Amniotic epithelial cell (primary cell): ENCODE results near the gene NLGN2.

ENCODE experiments used
- DNase-seq: peaks from one replicate; pipeline ENCODE4 v3.0.0-alpha.2; 2010; ENCODE audit warnings: low read depth

Gene NLGN2

DNA sequence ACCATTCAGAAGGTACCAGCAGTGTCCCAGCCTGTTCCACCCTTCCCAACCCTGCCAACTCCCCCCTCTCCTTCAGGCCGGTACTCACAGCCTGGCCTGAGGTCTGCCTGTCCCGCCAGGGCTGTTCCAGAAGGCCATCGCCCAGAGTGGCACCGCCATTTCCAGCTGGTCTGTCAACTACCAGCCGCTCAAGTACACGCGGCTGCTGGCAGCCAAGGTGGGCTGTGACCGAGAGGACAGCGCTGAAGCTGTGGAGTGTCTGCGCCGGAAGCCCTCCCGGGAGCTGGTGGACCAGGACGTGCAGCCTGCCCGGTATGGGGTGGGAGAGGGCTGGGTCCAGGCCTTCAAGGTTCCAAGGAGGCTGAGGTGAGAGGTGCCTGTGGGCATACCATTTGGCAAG, 7.2 kb downstream of the NLGN2 start:
- no peak for DNase-seq

DNA sequence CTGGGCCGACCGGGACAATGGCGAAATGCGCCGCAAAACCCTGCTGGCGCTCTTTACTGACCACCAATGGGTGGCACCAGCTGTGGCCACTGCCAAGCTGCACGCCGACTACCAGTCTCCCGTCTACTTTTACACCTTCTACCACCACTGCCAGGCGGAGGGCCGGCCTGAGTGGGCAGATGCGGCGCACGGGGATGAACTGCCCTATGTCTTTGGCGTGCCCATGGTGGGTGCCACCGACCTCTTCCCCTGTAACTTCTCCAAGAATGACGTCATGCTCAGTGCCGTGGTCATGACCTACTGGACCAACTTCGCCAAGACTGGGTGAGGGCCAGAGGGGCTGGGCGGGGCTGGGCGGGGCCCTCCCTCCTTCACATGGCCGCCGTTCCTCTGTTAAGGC, 8.1 kb downstream of the NLGN2 start:
- no peak for DNase-seq

DNA sequence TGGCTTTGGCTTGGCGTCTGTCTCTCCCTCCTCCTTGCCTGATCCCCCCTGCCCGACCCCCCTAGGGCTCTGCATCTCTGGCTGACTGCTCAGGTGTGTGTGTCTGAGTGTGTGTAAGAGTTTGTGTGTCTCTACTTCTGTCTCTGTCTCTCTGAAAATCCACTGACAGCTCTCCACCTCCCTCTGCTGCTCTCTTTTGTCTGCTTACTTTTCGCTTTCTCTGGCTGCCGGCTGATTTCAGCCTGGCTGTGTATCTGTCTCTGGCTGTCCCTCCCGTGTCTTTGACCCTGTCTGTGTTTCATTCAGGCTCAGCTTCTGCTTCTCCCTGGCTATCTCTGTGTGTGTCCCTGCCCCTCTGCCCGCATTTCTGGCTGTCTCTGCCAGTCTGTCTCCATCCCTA, 8.7 kb downstream of the NLGN2 start:
- DNase-seq: no peak

DNA sequence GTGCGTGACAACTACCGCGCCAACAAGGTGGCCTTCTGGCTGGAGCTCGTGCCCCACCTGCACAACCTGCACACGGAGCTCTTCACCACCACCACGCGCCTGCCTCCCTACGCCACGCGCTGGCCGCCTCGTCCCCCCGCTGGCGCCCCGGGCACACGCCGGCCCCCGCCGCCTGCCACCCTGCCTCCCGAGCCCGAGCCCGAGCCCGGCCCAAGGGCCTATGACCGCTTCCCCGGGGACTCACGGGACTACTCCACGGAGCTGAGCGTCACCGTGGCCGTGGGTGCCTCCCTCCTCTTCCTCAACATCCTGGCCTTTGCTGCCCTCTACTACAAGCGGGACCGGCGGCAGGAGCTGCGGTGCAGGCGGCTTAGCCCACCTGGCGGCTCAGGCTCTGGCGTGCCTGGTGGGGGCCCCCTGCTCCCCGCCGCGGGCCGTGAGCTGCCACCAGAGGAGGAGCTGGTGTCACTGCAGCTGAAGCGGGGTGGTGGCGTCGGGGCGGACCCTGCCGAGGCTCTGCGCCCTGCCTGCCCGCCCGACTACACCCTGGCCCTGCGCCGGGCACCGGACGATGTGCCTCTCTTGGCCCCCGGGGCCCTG, 9.5 kb downstream of the NLGN2 start:
- DNase-seq: no peak

DNA sequence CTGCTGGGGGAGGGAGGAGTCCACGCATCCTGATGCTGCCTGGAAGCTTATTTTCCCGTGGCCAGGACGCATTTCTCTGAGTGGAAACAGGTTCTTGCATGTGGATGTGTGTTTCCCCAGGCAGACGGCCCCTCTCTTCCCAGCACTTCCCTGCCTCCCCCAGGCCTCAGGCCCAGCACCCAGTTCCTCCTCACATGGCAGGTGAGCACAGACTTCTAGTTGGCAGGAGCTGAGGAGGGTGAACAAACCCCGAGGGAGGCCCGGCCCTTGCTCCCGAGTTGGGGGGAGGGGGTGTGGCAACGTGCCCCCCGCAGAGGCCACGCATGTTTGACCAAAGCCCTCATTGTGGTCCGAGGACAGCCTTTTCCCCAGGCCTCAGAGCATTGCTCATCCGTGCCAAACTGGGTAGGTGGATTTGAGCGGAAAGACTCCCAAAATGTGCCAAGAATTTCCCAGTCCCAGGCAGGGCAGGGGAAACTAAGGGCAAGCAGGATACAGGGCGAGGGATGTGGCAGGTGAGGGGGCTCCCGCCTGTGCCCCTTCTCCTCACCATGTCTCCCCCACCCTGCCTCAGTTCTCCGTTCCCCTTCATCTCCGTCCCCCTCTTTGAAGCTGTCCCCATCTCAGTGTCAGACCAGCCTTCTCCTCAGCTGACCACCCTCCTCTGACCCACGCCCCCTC, 11.0 kb downstream of the NLGN2 start:
- no peak for DNase-seq

DNA sequence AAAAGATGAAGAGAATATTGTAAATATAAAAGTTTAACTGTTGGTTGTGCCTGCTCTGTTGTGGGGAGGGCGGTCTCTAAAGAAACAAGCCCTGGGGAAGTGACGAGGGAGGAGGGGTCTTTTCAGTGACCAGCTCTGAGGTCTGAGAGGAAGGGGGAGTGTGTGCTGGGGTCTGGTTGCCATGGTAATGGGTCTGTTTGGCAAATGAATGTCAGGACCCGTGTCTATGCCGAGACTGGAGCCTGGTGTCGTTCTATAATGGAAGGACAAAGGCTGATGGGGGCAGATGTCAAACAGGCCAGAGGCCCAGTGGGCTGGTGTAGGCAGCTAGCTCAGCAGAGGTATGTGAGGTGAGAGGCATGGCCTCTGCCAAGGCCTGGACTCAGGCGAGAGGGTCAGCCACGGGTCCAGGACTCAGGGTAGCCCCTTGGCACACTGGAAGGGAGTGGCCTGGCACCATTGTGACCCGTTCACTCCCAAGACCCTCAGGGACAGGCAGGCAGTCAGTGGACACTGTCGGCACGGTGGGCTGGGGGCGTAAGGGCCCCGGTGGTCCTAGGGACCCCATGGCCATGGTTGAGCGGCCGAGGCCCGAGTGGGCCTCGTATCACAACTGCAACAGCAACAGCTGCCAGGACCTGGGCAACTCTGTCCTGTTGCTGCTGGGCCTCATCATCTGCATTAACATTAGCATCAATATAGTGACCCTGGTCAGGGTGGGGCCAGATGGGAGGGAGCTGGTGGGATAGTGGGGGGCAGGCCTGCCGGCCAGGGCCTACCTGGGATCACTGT, 12.4 kb downstream of the NLGN2 start, which contains the start of gene SPEM1:
SPEM1 (plus strand) TSS at position 506 of the 792 bp plus-strand sequence; CDS start at position 567, 61 bp downstream.
- no peak for DNase-seq

DNA sequence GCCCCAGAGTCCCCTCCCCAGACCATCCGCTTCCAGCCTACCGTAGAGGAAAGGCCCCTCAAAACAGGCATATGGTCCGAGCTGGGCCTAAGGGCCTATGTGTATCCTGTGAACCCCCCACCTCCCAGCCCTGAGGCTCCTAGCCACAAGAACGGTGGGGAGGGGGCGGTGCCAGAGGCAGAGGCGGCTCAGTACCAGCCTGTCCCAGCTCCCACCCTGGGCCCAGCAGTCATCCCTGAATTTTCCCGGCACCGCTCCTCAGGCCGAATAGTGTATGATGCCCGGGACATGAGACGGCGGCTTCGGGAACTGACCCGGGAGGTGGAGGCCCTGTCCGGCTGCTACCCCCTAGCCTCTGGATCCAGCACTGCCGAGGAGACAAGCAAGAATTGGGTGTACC, 13.5 kb downstream of the NLGN2 start:
- no peak for DNase-seq

DNA sequence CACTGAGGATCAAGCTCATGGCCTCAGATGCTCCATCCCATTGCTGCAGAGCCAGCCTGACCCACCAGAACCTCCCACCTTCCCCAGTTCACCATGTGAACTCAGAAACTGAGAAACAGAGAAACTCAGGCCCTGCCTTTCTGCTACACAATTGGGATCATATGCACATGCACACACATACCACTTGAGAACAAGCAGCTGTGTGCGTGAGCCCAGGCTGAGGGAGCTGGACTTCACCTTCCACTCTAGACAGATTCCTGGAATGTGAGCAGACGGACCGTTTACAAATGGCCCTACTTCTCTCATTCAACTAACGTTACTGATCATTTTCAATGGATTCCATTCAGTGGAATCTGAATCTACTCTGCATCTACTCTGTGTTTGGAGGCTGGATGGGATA, 16.0 kb downstream of the NLGN2 start:
- no peak for DNase-seq

DNA sequence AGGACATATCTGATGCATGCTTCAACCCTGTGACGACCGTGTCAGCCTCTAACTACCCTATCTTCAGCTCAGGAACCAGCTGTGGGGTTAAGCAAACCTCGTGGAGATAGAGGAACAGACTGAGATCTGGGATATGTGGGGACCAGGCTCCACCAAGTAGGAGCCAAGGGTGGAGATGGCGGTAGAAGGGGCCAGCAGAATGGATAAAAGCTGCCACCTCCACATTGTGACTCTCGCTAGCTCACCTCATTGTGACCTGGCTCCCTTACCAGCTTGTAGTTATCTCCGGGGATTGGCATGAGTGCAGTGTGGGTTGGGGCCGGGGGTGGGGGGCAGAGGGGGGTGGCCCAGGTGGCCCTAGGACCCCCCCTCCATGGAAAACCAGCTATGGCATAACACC, 17.7 kb downstream of the NLGN2 start, which contains the start of gene SPEM2:
SPEM2 (plus strand) TSS at position 301 of the 400 bp plus-strand sequence; CDS start at position 374, 73 bp downstream.
- no peak for DNase-seq

DNA sequence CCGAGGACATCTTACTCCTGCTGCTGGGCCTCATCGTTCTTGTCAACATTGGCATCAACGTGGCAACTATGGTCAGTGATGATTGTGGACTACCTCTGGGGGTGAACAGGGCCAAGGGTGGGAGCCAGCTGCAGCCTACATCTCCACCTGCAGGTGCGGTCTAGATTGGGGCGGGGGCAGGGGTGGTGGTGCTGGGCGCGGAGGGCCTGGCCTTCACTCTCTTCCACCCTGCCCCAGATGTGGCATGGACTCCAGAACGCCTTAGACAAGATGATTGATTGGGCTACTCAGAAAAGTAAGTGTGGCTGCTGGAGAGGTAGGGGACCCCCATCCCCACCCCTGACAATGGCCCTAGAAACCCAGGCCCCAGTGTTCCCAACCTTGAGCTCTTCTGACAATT, 18.1 kb downstream of the NLGN2 start:
- no peak for DNase-seq

DNA sequence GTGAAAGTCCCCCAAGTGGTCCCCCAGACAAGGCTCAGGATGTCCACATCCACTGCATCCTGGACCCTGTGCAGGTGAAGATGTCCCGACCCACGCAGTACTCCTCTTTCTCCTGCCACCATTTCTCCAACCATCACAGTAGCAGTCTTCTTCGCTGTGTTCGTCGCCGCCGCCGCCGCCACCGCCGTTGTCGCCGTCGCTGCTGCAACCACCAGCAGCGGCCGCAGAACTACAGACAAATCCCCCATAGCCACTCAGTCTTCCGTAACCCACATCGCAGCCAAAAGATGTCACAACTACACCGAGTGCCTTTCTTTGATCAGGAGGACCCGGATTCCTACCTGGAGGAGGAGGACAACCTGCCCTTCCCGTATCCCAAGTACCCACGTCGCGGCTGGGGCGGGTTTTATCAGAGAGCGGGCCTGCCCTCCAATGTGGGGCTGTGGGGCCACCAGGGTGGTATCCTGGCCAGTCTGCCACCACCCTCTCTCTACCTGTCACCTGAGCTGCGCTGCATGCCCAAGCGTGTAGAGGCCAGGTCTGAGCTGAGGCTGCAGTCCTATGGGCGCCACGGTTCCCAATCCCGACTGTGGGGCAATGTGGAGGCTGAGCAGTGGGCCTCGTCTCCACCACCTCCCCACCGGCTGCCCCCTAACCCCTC, 18.7 kb downstream of the NLGN2 start:
- no peak for DNase-seq

DNA sequence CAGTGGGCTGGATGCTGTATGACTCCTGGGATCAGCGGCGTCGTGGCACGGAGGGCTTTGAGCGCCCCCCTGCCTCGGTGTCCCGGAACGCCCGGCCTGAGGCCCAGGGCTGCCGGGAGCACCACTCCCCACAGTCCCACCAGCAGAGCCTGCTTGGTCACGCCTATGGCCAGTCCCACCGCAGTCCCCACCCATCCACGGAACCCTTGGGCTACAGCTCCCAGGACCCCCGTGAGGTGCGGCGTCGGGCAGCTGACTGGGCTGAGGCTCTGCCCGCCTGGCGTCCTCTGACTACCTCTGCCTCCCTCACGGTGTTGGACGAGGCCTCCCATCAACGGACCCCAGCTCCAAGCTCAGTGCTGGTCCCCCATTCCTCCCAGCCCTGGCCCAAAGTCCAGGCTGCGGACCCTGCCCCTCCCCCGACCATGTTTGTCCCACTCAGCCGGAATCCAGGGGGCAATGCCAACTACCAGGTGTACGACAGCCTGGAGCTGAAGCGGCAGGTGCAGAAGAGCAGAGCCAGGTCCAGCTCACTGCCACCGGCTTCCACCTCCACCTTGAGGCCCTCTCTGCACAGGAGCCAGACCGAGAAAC, 19.3 kb downstream of the NLGN2 start:
- DNase-seq: no peak

DNA sequence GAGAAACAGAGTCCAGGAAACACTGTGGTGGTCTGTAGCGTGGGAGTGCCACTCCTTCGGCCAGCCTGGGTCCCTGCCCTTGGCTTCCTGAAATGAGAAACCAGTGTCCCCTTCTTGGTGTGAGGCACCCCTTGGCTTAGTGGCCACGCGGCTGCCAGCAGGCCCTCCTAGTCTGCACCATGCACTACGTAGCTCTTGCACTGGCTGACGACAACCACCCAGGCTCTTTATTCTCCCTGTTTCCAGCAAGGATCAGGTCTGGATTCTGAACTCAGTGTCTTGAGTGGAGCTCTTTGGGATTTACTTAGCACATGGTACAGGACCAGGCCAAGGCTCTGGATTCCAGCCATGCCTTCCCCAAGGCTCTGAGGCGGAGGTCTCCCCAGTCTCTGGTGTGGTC, 19.9 kb downstream of the NLGN2 start:
- no peak for DNase-seq

DNA sequence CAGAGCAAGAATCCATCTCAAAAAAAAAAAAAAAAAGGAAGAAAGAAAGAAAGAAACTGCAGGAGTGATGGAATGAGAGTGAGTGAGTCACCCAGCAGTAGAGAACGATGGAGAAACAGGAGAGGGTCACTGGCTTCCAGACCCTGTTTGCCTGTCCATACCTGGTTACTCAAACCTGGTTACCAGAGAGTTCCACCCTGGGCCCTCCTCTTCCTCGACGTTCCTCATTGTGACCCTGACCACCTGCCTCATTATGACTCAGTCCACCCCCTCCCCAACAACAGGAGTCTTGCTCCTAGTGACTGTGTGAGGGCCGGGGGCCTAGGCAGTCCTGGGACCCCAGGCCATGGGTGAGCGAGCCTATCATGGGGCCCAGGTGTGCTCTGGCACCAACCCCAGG, 20.9 kb downstream of the NLGN2 start, which contains the start of gene SPEM3:
SPEM3 (plus strand) TSS at position 301 of the 400 bp plus-strand sequence; CDS start at position 347, 46 bp downstream.
- no peak for DNase-seq

DNA sequence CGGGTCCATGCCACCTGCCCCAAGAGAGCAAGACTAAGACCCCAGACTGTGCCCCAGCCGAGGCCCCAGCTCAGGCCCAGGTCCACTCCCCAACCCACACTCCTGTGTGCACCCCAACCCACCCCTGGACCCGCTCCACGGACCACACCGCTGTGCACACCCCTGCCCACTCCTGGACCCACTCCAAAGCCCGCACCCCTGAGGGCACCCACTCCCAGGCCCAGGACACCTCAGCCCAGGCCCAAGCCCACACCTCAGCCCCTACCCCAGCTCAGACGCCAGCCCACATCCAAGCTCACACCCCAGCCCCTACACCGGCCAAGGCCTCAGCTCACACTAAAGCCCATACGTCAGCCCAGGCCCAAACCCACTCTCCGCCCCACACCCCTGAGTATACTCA, 22.1 kb downstream of the NLGN2 start:
- no peak for DNase-seq

DNA sequence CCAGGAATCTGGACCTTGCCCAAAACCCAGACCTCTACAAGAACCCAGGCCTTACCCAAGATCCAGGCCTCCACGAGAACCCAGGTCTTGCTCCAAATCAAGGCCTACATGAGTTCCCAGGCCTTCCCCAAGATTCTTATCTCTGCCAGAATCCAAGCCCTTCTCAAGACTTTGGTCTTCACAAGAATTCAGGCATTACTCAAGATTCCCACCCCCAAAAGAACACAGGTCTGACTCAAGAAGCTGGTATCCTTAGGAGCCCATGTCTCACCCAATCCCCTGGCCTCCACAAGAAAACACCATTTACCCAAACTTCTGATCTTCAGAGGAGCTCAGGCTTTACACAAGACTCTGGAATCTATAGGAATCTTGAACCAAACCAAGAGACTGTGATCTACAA, 23.6 kb downstream of the NLGN2 start:
- peak; percentile 50 for DNase-seq

DNA sequence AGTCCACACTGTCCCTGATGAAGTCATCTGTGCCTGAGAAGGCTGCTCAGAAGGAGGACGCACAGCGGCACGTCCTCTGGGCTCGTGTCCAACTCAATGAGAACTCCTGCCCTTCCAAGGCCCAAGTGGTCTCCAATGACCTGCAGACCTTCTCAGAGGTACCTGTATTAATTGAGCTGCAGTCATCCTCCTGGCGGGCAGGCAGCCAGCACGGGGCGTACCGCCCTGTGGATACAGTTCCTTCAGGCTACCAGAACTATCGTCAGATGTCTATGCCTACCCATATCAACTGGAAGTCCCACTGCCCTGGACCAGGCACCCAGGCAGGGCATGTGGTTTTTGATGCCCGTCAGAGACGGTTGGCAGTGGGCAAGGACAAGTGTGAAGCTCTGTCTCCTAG, 24.7 kb downstream of the NLGN2 start:
- no peak for DNase-seq

DNA sequence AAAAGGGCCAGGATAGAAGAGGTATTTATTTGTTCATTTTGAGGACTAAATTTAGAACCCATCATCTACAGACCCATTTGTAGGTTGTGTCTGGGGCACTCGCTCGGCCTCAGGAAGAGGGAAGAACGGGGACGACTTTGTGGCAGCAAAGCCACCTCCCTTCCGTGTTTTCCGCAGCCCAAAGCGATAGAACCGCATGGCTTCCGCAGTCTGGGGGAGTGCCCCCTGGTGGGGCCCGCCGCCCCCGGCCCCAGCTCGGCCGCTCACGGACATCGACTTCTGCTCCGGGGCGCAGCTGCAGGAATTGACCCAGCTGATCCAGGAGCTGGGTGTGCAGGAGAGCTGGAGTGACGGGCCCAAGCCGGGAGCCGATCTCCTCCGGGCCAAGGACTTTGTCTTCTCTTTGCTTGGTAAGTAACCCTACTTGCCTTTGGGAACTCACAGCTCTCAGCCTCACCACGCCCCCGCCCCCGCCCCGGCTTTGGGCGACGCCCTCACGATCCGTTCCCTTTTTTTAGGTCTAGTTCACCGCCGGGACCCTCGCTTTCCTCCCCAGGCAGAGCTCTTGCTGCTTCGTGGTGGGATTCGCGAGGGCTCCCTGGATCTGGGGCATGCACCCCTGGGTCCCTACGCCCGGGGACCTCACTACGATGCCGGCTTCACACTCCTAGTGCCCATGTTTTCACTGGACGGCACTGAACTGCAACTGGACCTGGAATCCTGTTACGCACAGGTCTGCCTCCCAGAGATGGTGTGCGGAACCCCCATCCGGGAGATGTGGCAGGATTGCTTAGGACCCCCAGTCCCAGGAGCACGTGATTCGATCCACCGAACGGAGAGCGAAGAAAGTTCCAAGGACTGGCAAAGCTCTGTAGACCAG, 28.3 kb downstream of the NLGN2 start:
- DNase-seq: no peak

DNA sequence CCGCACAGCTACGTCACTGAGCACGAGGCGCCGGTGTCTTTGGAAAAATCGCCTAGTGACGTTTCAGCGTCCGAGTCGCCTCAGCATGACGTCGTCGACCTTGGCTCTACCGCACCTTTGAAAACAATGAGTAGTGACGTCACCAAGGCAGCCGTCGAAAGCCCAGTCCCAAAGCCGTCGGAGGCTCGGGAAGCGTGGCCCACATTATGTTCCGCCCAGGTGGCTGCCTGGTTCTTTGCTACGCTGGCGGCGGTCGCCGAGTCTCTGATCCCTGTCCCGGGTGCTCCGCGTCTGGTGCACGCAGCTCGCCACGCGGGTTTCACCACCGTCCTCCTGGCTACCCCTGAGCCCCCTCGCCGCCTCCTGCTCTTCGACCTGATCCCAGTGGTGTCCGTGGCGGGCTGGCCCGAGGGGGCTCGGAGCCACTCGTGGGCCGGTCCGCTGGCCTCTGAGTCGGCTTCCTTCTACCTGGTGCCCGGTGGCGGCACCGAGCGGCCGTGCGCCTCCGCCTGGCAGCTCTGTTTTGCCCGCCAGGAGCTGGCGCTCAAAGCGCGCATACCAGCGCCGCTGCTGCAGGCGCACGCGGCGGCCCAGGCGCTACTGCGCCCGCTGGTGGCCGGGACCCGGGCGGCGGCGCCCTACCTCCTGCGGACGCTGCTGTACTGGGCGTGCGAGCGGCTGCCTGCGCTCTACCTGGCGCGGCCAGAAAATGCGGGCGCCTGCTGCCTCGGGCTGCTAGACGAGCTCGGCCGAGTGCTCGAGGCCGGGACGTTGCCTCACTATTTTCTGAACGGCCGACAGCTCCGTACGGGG, 29.1 kb downstream of the NLGN2 start:
- DNase-seq: peak; percentile 70

DNA sequence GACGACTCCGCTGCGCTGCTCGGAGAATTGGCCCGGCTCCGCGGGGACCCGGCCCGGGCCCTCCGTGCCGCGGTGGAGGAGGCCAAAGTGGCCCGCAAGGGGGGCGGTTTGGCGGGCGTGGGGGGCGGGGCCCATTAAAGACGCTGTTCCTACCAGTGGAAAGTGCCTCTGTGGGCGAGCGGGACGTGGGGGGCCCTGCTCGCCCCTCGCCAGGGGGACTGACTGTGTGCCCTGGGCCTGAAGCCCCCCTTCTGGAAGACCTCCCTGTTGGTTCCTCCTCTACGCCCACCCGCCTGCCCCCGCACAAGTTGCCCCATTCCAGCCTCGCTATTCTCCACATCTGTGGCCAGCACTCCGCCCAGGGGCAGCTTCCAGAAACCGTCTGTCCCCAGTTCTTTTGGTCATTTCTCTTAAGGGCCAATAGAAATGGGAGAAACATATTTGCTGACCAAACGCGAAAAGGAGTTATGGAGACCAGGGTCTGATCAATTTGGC, 29.8 kb downstream of the NLGN2 start:
- no peak for DNase-seq
